GM19467 (cell line): ENCODE data around the gene FBLN1.
"Not testable (repeated sequence)": the region's sequence is repeated elsewhere in the genome, so short reads cannot be mapped to it uniquely, and the experiment has no call there.

ENCODE experiments used
- ATAC-seq: cut with Tn5 transposase; IDR thresholded peaks from one replicate; pipeline ENCODE4 v1.9.1; 2021; ENCODE audit warnings: mild to moderate bottlenecking, moderate library complexity; ENCODE audit not compliant: unreplicated experiment

The FBLN1 gene

GRCh38 chr22:45476814-45477213 lies 25.9 kb upstream of the FBLN1 start:
- no peak for ATAC-seq

GRCh38 chr22:45477366-45478107 lies 25.1 kb upstream of the FBLN1 start:
- no peak for ATAC-seq

- no peak for ATAC-seq
These were observed 24.4 kb upstream of the FBLN1 start for GRCh38 chr22:45478108-45478771.

- no peak for ATAC-seq
These were observed 22.0 kb upstream of the FBLN1 start for GRCh38 chr22:45480717-45481116.

- no peak for ATAC-seq
These were observed 21.0 kb upstream of the FBLN1 start for GRCh38 chr22:45481661-45482060.

GRCh38 chr22:45482169-45482568 lies 20.5 kb upstream of the FBLN1 start:
- no peak for ATAC-seq

- ATAC-seq, result no peak
These were observed 19.4 kb upstream of the FBLN1 start for GRCh38 chr22:45483319-45483718.

- no peak for ATAC-seq
These were observed 18.7 kb upstream of the FBLN1 start for GRCh38 chr22:45483918-45484499.

GRCh38 chr22:45484742-45485141 lies 17.9 kb upstream of the FBLN1 start:
- no peak for ATAC-seq

GRCh38 chr22:45485261-45485660 lies 17.4 kb upstream of the FBLN1 start:
- ATAC-seq, result no peak

GRCh38 chr22:45488764-45489370 lies 13.8 kb upstream of the FBLN1 start:
- ATAC-seq, result no peak

GRCh38 chr22:45490836-45491235 lies 11.8 kb upstream of the FBLN1 start:
- no peak for ATAC-seq

GRCh38 chr22:45491841-45492240 lies 10.8 kb upstream of the FBLN1 start:
- ATAC-seq, result no peak

- ATAC-seq, result no peak
These were observed 9.4 kb upstream of the FBLN1 start for GRCh38 chr22:45493286-45493771.

GRCh38 chr22:45494306-45494705 lies 8.4 kb upstream of the FBLN1 start:
- ATAC-seq, result not testable (repeated sequence)

GRCh38 chr22:45495616-45496015 lies 7.1 kb upstream of the FBLN1 start:
- not testable (repeated sequence) for ATAC-seq

GRCh38 chr22:45496451-45496941 lies 6.2 kb upstream of the FBLN1 start:
- no peak for ATAC-seq

GRCh38 chr22:45497351-45498145 lies 5.1 kb upstream of the FBLN1 start:
- ATAC-seq, result no peak

- ATAC-seq, result no peak
These were observed 2.9 kb upstream of the FBLN1 start for GRCh38 chr22:45499746-45500145.

GRCh38 chr22:45503050-45503815 lies 550 bp downstream of the FBLN1 start:
- ATAC-seq, result no peak
